Measurements from ENCODE around the gene ADSS1. TPM values are rescaled to one million over a fixed set of nuclear protein-coding genes. Genes with fewer than 3 reads are reported as not detected.

ADSS1 gene
- total RNA-seq, 1 donor from 2014 or later, result 3.7 TPM

- H3K4me3 Mint-ChIP-seq (ENCODE audit: unreplicated experiment), result no peak overlapping the region
- H3K27me3 Mint-ChIP-seq (ENCODE audit: unreplicated experiment), result no peaks in the 10 kb centered on the region
- no peaks in the 10 kb centered on the region for H3K9me3 Mint-ChIP-seq (ENCODE audit: unreplicated experiment)
- no peak overlapping the region for H3K27ac Mint-ChIP-seq (ENCODE audit: unreplicated experiment)
- H3K4me1 Mint-ChIP-seq (ENCODE audit: unreplicated experiment), result peaks cover 13% of the 10 kb centered on the region
- TF ChIP-seq CTCF (IDR thresholded peaks at IDR 0.05), result no peak
- no peaks in the 10 kb centered on the region for H3K36me3 Mint-ChIP-seq (ENCODE audit: unreplicated experiment)
- no peak for DNase-seq (ENCODE audit: extremely low spot score, unreplicated experiment)
These were observed 61.7 kb downstream of the ADSS1 start for GRCh38 chr14:104785708-104786080.

GRCh38 chr14:104786091-104786586, 62.1 kb downstream of the ADSS1 start:
- no peak for TF ChIP-seq CTCF (IDR thresholded peaks at IDR 0.05)
- H3K4me3 Mint-ChIP-seq (ENCODE audit: unreplicated experiment), result no peak overlapping the region
- H3K27me3 Mint-ChIP-seq (ENCODE audit: unreplicated experiment), result no peaks in the 10 kb centered on the region
- H3K4me1 Mint-ChIP-seq (ENCODE audit: unreplicated experiment), result peaks cover 13% of the 10 kb centered on the region
- no peak for DNase-seq (ENCODE audit: extremely low spot score, unreplicated experiment)
- H3K9me3 Mint-ChIP-seq (ENCODE audit: unreplicated experiment), result no peaks in the 10 kb centered on the region
- no peak overlapping the region for H3K27ac Mint-ChIP-seq (ENCODE audit: unreplicated experiment)
- H3K36me3 Mint-ChIP-seq (ENCODE audit: unreplicated experiment), result no peaks in the 10 kb centered on the region

- H3K4me3 Mint-ChIP-seq (ENCODE audit: unreplicated experiment), result no peak overlapping the region
- no peak for DNase-seq (ENCODE audit: extremely low spot score, unreplicated experiment)
- H3K9me3 Mint-ChIP-seq (ENCODE audit: unreplicated experiment), result no peaks in the 10 kb centered on the region
- H3K27ac Mint-ChIP-seq (ENCODE audit: unreplicated experiment), result no peak overlapping the region
- peaks cover 2% of the 10 kb centered on the region for H3K36me3 Mint-ChIP-seq (ENCODE audit: unreplicated experiment)
- no peak for TF ChIP-seq CTCF (IDR thresholded peaks at IDR 0.05)
- H3K27me3 Mint-ChIP-seq (ENCODE audit: unreplicated experiment), result no peaks in the 10 kb centered on the region
- H3K4me1 Mint-ChIP-seq (ENCODE audit: unreplicated experiment), result peaks cover 18% of the 10 kb centered on the region
These were observed 63.0 kb downstream of the ADSS1 start for GRCh38 chr14:104786726-104787675.

GRCh38 chr14:104787736-104788135, 63.7 kb downstream of the ADSS1 start:
- H3K36me3 Mint-ChIP-seq (ENCODE audit: unreplicated experiment), result peaks cover 2% of the 10 kb centered on the region
- peaks cover 22% of the 10 kb centered on the region for H3K4me1 Mint-ChIP-seq (ENCODE audit: unreplicated experiment)
- H3K27ac Mint-ChIP-seq (ENCODE audit: unreplicated experiment), result no peak overlapping the region
- no peak overlapping the region for H3K4me3 Mint-ChIP-seq (ENCODE audit: unreplicated experiment)
- no peak for DNase-seq (ENCODE audit: extremely low spot score, unreplicated experiment)
- TF ChIP-seq CTCF (IDR thresholded peaks at IDR 0.05), result no peak
- H3K27me3 Mint-ChIP-seq (ENCODE audit: unreplicated experiment), result no peaks in the 10 kb centered on the region
- H3K9me3 Mint-ChIP-seq (ENCODE audit: unreplicated experiment), result no peaks in the 10 kb centered on the region

GRCh38 chr14:104788161-104788818, 64.3 kb downstream of the ADSS1 start:
- Mint-ChIP-seq H3K9me3 (ENCODE audit: unreplicated experiment) (no peaks in the 10 kb centered on the region), H3K27ac (ENCODE audit: unreplicated experiment) (no peak overlapping the region), H3K4me1 (ENCODE audit: unreplicated experiment) (peaks cover 25% of the 10 kb centered on the region), H3K36me3 (ENCODE audit: unreplicated experiment) (peaks cover 2% of the 10 kb centered on the region), H3K27me3 (ENCODE audit: unreplicated experiment) (no peaks in the 10 kb centered on the region), H3K4me3 (ENCODE audit: unreplicated experiment) (no peak overlapping the region)
- DNase-seq (ENCODE audit: extremely low spot score, unreplicated experiment), result no peak
- no peak for TF ChIP-seq CTCF (IDR thresholded peaks at IDR 0.05)

Measured in osteocyte (in vitro differentiated cells).